Keratinocyte (primary cell): Measurements from ENCODE around the gene PNMA6F. TPM values are rescaled to one million over a fixed set of nuclear protein-coding genes. Genes with fewer than 3 reads are reported as not detected.

Source experiments
- DNase-seq: peaks from one replicate; pipeline ENCODE4 v3.0.0-alpha.2; 2011; ENCODE audit warnings: low read depth, missing footprints, low spot score
- FAIRE-seq: peaks from 2 replicates; lab custom pipeline; 2011; peaks lifted over from hg19 to GRCh38; lab: Jason Lieb, UNC
- H2AFZ ChIP-seq: 2 replicates; pipeline ENCODE4 v1.6.0; 2012; ENCODE audit warnings: low read length, control low read depth, inconsistent platforms; ENCODE audit not compliant: control insufficient read depth
- H3K27ac ChIP-seq: 2 replicates; pipeline ENCODE4 v1.5.1; 2011; ENCODE audit warnings: low read length; ENCODE audit not compliant: control insufficient read depth, insufficient read depth
- H3K27me3 ChIP-seq: 3 replicates; pipeline ENCODE4 v1.6.0; 2011; ENCODE audit warnings: low read length; ENCODE audit not compliant: control insufficient read depth, insufficient read depth; ENCODE audit errors: extremely low read depth
- H3K36me3 ChIP-seq, 2 experiments: 2 replicates in 1 of 2; 3 replicates in 1 of 2; pipeline ENCODE4 v1.5.1; 2011; ENCODE audit warnings: low read length in 2 of 2, mild to moderate bottlenecking in 1 of 2; ENCODE audit not compliant: control insufficient read depth in 2 of 2, insufficient read depth in 2 of 2; ENCODE audit errors: extremely low read depth in 1 of 2
- H3K4me1 ChIP-seq: 3 replicates; pipeline ENCODE4 v1.5.1; 2011; ENCODE audit warnings: low read length; ENCODE audit not compliant: control insufficient read depth, insufficient read depth; ENCODE audit errors: extremely low read depth
- H3K4me2 ChIP-seq: 3 replicates; pipeline ENCODE4 v1.6.0; 2011; ENCODE audit warnings: low read depth, low read length; ENCODE audit not compliant: control insufficient read depth, insufficient read depth; ENCODE audit errors: extremely low read depth
- H3K4me3 ChIP-seq, 3 experiments: fragments of 200-600 bp in 1 of 3; sonication (generic) in 1 of 3; 2 replicates in 2 of 3; 3 replicates in 1 of 3; pipeline ENCODE4 v1.5.1; 2011 to 2016; ENCODE audit warnings: low read length in 3 of 3, mild to moderate bottlenecking in 3 of 3, control low read depth in 2 of 3, inconsistent platforms in 1 of 3, low read depth in 1 of 3, mixed read lengths in 1 of 3, mixed run types in 1 of 3, moderate library complexity in 1 of 3; ENCODE audit not compliant: control insufficient read depth in 2 of 3, insufficient read depth in 2 of 3; ENCODE audit errors: extremely low read depth in 1 of 3
- H3K79me2 ChIP-seq: 2 replicates; pipeline ENCODE4 v1.6.0; 2012; ENCODE audit warnings: low read length; ENCODE audit not compliant: control insufficient read depth, insufficient read depth
- H3K9ac ChIP-seq: 3 replicates; pipeline ENCODE4 v1.6.0; 2011; ENCODE audit warnings: low read length; ENCODE audit not compliant: control insufficient read depth, insufficient read depth; ENCODE audit errors: extremely low read depth
- H3K9me1 ChIP-seq: 3 replicates; pipeline ENCODE4 v1.6.0; 2011; ENCODE audit warnings: low read length; ENCODE audit not compliant: control insufficient read depth, insufficient read depth; ENCODE audit errors: extremely low read depth
- H3K9me3 ChIP-seq: 2 replicates; pipeline ENCODE4 v1.5.1; 2012; ENCODE audit warnings: low read depth, low read length; ENCODE audit not compliant: control insufficient read depth
- H4K20me1 ChIP-seq: 3 replicates; pipeline ENCODE4 v1.6.0; 2011; ENCODE audit warnings: low read length; ENCODE audit not compliant: control insufficient read depth, insufficient read depth; ENCODE audit errors: extremely low read depth
- EZH2 ChIP-seq: IDR thresholded peaks from one replicate; pipeline ENCODE4 v1.6.1; 2012; ENCODE audit warnings: inconsistent platforms, mild to moderate bottlenecking, low read length, moderate library complexity
- dilution Hi-C: fragments of 300-500 bp; cut with MboI; formaldehyde crosslinking; loops from one replicate; pipeline ENCODE4 v1.7.0; 2020; ENCODE audit warnings: low sequenced_read_pairs; ENCODE audit not compliant: extremely low pct_ligation_motif_present
- polyA plus RNA-seq, 5 experiments: library from polyadenylated mRNA; depleted of rRNA in 3 of 5; stranded (reverse) in 3 of 5; stranded (forward) in 1 of 5; unstranded in 1 of 5; fragments of >200 nt; gene quantifications; 1 replicate in 1 of 5; 2 replicates in 3 of 5; 3 replicates in 1 of 5; pipeline versions ENCODE4 v1.2.1 to v1.2.3, GENCODE V29; 2011 to 2012; ENCODE audit warnings: missing spikeins in 2 of 5, low read depth in 1 of 5, low replicate concordance in 1 of 5
- TF ChIP-seq, protein P1 (sequence below), 3 experiments: IDR thresholded peaks in 1 of 3; conservative IDR thresholded peaks in 1 of 3; optimal IDR thresholded peaks in 1 of 3; 2 replicates in 2 of 3; 3 replicates in 1 of 3; pipeline versions ENCODE3 to v1.5.1; 2011; ENCODE audit warnings: low read length in 3 of 3, mild to moderate bottlenecking in 3 of 3, moderate library complexity in 2 of 3, control low read depth in 1 of 3, inconsistent platforms in 1 of 3; ENCODE audit not compliant: insufficient read depth in 2 of 3; ENCODE audit errors: extremely low read depth in 1 of 3

The PNMA6F gene
- polyA plus RNA-seq, 1 donor (not counting 4 experiments of a cell fraction or from before 2014, with no cell fraction given), result not detected

DNA sequence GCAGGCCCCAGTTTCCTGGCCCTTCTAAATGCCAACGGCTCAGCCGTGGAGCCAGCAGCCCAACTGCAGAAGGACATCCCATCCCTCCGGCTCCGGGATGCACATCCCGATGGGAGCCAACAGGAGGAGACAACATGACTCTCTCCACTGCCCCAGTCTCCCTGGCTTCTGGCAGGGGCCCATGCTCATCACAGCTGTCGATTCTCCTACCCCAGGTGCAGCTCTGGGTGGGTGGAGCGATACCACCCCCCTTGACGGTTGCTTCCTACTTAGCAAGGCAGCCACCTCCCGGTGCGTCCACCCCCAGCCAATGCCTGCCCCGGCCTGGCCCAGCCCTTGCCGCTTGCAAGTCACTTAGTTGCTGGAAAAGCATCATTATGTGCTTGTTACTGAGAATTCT is 31.8 kb upstream of the PNMA6F start:
- FAIRE-seq (no peak), DNase-seq (no peak)
- no peak overlapping the region for H3K4me2 ChIP-seq
- dilution Hi-C loops, result no loop called here
- no peak overlapping the region for H2AFZ ChIP-seq
- no peaks in the 10 kb centered on the region for H3K27me3 ChIP-seq
- H3K79me2 ChIP-seq, result no peaks in the 10 kb centered on the region
- peaks cover 2% of the 10 kb centered on the region for H3K9me3 ChIP-seq
- no peaks in the 10 kb centered on the region for H3K9me1 ChIP-seq
- H3K36me3 ChIP-seq, result no peaks in the 10 kb centered on the region
- no peak for TF ChIP-seq EZH2
- TF ChIP-seq, protein P1, sequence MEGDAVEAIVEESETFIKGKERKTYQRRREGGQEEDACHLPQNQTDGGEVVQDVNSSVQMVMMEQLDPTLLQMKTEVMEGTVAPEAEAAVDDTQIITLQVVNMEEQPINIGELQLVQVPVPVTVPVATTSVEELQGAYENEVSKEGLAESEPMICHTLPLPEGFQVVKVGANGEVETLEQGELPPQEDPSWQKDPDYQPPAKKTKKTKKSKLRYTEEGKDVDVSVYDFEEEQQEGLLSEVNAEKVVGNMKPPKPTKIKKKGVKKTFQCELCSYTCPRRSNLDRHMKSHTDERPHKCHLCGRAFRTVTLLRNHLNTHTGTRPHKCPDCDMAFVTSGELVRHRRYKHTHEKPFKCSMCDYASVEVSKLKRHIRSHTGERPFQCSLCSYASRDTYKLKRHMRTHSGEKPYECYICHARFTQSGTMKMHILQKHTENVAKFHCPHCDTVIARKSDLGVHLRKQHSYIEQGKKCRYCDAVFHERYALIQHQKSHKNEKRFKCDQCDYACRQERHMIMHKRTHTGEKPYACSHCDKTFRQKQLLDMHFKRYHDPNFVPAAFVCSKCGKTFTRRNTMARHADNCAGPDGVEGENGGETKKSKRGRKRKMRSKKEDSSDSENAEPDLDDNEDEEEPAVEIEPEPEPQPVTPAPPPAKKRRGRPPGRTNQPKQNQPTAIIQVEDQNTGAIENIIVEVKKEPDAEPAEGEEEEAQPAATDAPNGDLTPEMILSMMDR (optimal IDR thresholded peaks at IDR 0.05 in 1 of 3, IDR thresholded peaks at IDR 0.05 in 1 of 3, conservative IDR thresholded peaks at IDR 0.05 in 1 of 3; ENCODE audit: extremely low read depth in 1 of 3, insufficient read depth in 2 of 3, low read length in 3 of 3), result no peak
- H3K27ac ChIP-seq, result no peak overlapping the region
- H3K4me3 ChIP-seq, result no peak overlapping the region
- no peaks in the 10 kb centered on the region for H3K4me1 ChIP-seq
- no peak overlapping the region for H3K9ac ChIP-seq
- no peaks in the 10 kb centered on the region for H4K20me1 ChIP-seq

DNA sequence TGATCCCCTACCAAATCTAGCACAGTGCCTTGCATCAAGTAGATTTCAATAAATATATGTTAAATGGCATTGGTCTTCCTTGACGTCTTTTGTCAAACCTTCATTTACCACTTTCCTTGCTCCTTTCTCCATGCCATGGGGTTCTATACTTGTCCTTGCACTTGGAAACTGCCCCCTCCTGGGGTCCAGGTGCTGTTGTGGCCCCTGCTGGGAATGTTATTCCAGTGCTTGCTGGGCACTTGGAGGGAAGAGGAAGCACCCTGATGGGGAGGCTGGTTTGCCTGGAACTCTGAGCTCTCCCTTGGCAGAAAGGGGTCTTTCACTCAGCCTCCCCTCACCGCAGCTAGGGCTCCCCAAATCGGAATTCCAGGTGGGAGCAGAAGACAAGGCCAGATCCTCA is 31.3 kb upstream of the PNMA6F start:
- no peak overlapping the region for H3K9ac ChIP-seq
- no peak overlapping the region for H3K4me3 ChIP-seq
- H3K4me1 ChIP-seq, result no peaks in the 10 kb centered on the region
- H3K36me3 ChIP-seq, result peaks cover 0 to 3% of the 10 kb centered on the region in 2 experiments
- no peak for TF ChIP-seq EZH2
- TF ChIP-seq, protein P1 (optimal IDR thresholded peaks at IDR 0.05 in 1 of 3, IDR thresholded peaks at IDR 0.05 in 1 of 3, conservative IDR thresholded peaks at IDR 0.05 in 1 of 3; ENCODE audit: extremely low read depth in 1 of 3, insufficient read depth in 2 of 3, low read length in 3 of 3), result no peak
- H3K4me2 ChIP-seq, result no peak overlapping the region
- H3K79me2 ChIP-seq, result no peaks in the 10 kb centered on the region
- DNase-seq, result no peak
- no peaks in the 10 kb centered on the region for H3K9me1 ChIP-seq
- no peak overlapping the region for H3K27ac ChIP-seq
- peaks cover 2% of the 10 kb centered on the region for H3K9me3 ChIP-seq
- no peaks in the 10 kb centered on the region for H3K27me3 ChIP-seq
- H2AFZ ChIP-seq, result no peak overlapping the region
- no peaks in the 10 kb centered on the region for H4K20me1 ChIP-seq
- FAIRE-seq, result no peak
- dilution Hi-C loops, result no loop called here
